ENCODE measurements around the gene UBE2I. TPM values are rescaled to one million over a fixed set of nuclear protein-coding genes. Genes with fewer than 3 reads are reported as not detected.

UBE2I gene
- total RNA-seq, 1 experiment from 2014 or later = 361 TPM

GRCh38 chr16:1297018-1297696, 12.3 kb upstream of the UBE2I start:
- Histone ChIP-seq H3K27ac (ENCODE audit: low read depth, low read length, poor library complexity, severe bottlenecking) (no peak overlapping the region), H3K36me3 (ENCODE audit: insufficient read depth, low read length, poor library complexity, severe bottlenecking) (no peaks in the 10 kb centered on the region), H3K4me1 (ENCODE audit: insufficient read depth, low read length, poor library complexity, severe bottlenecking) (no peaks in the 10 kb centered on the region), H3K27me3 (replicated peaks; ENCODE audit: insufficient read depth, low read depth, low read length, poor library complexity) (no peaks in the 10 kb centered on the region), H3K9me3 (ENCODE audit: low read depth, low read length, poor library complexity, severe bottlenecking) (no peaks in the 10 kb centered on the region), H3K4me3 (ENCODE audit: low read depth, low read length, poor library complexity, severe bottlenecking) (no peak overlapping the region)
- no peak for TF ChIP-seq EZH2 (IDR thresholded peaks at IDR 0.05; ENCODE audit: borderline replicate concordance, low read depth, low read length, poor library complexity, severe bottlenecking)
- TF ChIP-seq, protein P1, sequence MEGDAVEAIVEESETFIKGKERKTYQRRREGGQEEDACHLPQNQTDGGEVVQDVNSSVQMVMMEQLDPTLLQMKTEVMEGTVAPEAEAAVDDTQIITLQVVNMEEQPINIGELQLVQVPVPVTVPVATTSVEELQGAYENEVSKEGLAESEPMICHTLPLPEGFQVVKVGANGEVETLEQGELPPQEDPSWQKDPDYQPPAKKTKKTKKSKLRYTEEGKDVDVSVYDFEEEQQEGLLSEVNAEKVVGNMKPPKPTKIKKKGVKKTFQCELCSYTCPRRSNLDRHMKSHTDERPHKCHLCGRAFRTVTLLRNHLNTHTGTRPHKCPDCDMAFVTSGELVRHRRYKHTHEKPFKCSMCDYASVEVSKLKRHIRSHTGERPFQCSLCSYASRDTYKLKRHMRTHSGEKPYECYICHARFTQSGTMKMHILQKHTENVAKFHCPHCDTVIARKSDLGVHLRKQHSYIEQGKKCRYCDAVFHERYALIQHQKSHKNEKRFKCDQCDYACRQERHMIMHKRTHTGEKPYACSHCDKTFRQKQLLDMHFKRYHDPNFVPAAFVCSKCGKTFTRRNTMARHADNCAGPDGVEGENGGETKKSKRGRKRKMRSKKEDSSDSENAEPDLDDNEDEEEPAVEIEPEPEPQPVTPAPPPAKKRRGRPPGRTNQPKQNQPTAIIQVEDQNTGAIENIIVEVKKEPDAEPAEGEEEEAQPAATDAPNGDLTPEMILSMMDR (conservative IDR thresholded peaks at IDR 0.05; ENCODE audit: low read depth, low read length) = no peak
- no peak for DNase-seq (ENCODE audit: low spot score)
- BruUV-seq (replicated peaks) = no TSS peak
- intact Hi-C loops (cut with micrococcal nuclease; ENCODE audit: unreplicated experiment) = no loop called here
- CTCF ChIA-PET = no interaction called here
- POLR2A ChIA-PET (ENCODE audit: low non-redundant PET) = no interaction called here

GRCh38 chr16:1298406-1298805, 11.0 kb upstream of the UBE2I start:
- intact Hi-C loops (cut with micrococcal nuclease; ENCODE audit: unreplicated experiment) = no loop called here
- no peaks in the 10 kb centered on the region for H3K4me1 ChIP-seq (ENCODE audit: insufficient read depth, low read length, poor library complexity, severe bottlenecking)
- CTCF ChIA-PET = no interaction called here
- no peak overlapping the region for H3K27ac ChIP-seq (ENCODE audit: low read depth, low read length, poor library complexity, severe bottlenecking)
- no peak overlapping the region for H3K4me3 ChIP-seq (ENCODE audit: low read depth, low read length, poor library complexity, severe bottlenecking)
- H3K36me3 ChIP-seq (ENCODE audit: insufficient read depth, low read length, poor library complexity, severe bottlenecking) = no peaks in the 10 kb centered on the region
- no peak for DNase-seq (ENCODE audit: low spot score)
- no TSS peak for BruUV-seq (replicated peaks)
- no peaks in the 10 kb centered on the region for H3K27me3 ChIP-seq (replicated peaks; ENCODE audit: insufficient read depth, low read depth, low read length, poor library complexity)
- no peak for TF ChIP-seq EZH2 (IDR thresholded peaks at IDR 0.05; ENCODE audit: borderline replicate concordance, low read depth, low read length, poor library complexity, severe bottlenecking)
- TF ChIP-seq, protein P1 (conservative IDR thresholded peaks at IDR 0.05; ENCODE audit: low read depth, low read length) = no peak
- no peaks in the 10 kb centered on the region for H3K9me3 ChIP-seq (ENCODE audit: low read depth, low read length, poor library complexity, severe bottlenecking)
- POLR2A ChIA-PET (ENCODE audit: low non-redundant PET) = no interaction called here

- H3K27ac ChIP-seq (ENCODE audit: low read depth, low read length, poor library complexity, severe bottlenecking) = no peak overlapping the region
- TF ChIP-seq, protein P1 (conservative IDR thresholded peaks at IDR 0.05; ENCODE audit: low read depth, low read length) = no peak
- no peak for TF ChIP-seq EZH2 (IDR thresholded peaks at IDR 0.05; ENCODE audit: borderline replicate concordance, low read depth, low read length, poor library complexity, severe bottlenecking)
- H3K36me3 ChIP-seq (ENCODE audit: insufficient read depth, low read length, poor library complexity, severe bottlenecking) = no peaks in the 10 kb centered on the region
- BruUV-seq (replicated peaks) = no TSS peak
- CTCF ChIA-PET = no interaction called here
- intact Hi-C loops (cut with micrococcal nuclease; ENCODE audit: unreplicated experiment) = no loop called here
- POLR2A ChIA-PET (ENCODE audit: low non-redundant PET) = no interaction called here
- H3K9me3 ChIP-seq (ENCODE audit: low read depth, low read length, poor library complexity, severe bottlenecking) = no peaks in the 10 kb centered on the region
- DNase-seq (ENCODE audit: low spot score) = no peak
- H3K4me3 ChIP-seq (ENCODE audit: low read depth, low read length, poor library complexity, severe bottlenecking) = no peak overlapping the region
- no peaks in the 10 kb centered on the region for H3K27me3 ChIP-seq (replicated peaks; ENCODE audit: insufficient read depth, low read depth, low read length, poor library complexity)
- H3K4me1 ChIP-seq (ENCODE audit: insufficient read depth, low read length, poor library complexity, severe bottlenecking) = no peaks in the 10 kb centered on the region
Measured at GRCh38 chr16:1299012-1299867, 10.2 kb upstream of the UBE2I start.

All from A673 (cell line).